K562 treated with DMSO at 1 percent for 24 hours (cell line): Measurements from ENCODE around the gene VAMP1. TPM values are rescaled to one million over a fixed set of nuclear protein-coding genes. Genes with fewer than 3 reads are reported as not detected.

Experiments
- total RNA-seq: library from RNA; unstranded; fragments of 300-600 nt; gene quantifications from 2 replicates; pipeline ENCODE4 v1.2.3, GENCODE V29; 2022; ENCODE audit warnings: low read depth; ENCODE audit not compliant: insufficient read depth

The VAMP1 gene, protein sequence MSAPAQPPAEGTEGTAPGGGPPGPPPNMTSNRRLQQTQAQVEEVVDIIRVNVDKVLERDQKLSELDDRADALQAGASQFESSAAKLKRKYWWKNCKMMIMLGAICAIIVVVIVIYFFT
- total RNA-seq = 7.0 and 7.9 TPM in 2 replicates

DNA sequence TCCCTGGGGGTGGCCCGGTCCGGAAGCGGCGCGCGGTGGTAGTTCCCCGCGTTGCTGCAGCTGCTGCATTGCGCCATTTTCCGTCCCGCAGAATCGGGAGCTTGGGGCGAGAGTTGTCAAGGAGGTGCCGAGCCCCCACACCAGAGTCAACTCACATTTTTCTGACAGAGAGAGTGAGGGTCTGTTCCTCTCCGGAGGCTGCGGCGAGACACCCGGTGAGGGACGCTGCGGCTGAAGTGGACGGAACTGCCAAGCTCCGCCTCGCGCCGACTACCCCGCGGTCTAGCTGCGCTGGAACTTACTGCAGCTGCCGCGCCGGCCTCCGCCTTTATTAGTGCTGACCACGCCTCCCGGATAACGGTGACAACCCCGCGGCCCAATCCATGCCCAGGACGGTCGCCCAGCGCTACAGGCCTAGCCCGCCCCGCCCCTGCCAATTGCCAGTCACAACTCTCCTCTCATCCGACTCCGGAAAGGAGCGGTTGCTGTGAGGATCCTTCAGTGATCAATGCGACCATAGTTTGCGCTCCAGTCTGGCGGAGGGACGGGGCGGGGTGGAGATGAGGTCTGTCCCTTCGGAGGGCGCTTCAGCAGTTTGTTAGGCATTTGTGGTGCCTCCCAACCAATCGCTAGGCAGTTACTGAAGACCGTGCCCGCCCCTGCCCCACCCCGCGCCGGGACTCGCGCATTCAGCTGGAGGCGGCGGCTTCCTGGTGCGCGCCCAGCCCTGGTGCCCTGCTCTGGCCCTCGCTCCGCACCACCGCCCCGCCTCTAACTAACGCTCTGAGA, at the start of gene VAMP1:
Gene VAMP1 (minus strand): TSS at position 303 of the 789 bp plus-strand sequence. CDS start 146 bp downstream, at position 157.

DNA sequence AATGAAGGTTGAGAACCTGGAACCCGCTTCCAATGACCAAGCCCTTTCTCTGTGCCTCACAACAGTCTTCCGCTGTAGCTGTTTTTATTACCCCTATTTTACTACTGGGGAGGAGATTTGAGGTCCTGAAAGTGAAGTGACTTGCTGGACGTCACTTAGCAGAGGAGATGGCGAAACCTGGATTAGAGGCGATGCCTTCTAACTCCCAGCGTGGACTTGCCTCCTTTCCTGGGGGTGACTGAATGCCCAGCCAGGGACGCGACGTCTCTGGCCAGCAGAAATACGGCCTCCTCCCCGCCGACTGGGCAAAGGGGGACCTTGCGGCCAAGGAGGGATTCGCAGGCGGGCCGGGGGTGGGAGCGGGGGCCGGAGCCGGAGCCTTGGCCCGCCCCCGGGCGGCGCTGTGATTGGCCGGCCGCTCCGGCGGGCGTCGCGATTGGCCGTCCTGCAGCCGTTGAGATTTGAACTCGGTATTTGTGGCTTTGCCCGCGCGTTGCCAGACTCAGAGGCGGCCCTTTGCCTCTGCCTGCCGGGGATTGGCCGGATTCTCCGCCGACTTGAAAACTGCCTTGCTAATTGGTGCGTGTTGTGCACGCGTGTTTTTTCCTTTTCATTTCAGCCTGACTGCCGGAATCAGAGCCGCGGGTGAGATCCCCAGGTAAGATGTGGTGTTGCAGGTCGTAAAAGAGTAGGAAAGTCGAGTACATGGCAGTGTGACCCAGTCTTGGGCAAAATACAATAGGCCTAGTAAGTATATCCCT, 23.2 kb upstream of the VAMP1 start, which contains the start of gene NCAPD2:
Gene NCAPD2 (plus strand): TSS at position 606 of the 761 bp plus-strand sequence. CDS start 997 bp downstream, outside the sequence.

DNA sequence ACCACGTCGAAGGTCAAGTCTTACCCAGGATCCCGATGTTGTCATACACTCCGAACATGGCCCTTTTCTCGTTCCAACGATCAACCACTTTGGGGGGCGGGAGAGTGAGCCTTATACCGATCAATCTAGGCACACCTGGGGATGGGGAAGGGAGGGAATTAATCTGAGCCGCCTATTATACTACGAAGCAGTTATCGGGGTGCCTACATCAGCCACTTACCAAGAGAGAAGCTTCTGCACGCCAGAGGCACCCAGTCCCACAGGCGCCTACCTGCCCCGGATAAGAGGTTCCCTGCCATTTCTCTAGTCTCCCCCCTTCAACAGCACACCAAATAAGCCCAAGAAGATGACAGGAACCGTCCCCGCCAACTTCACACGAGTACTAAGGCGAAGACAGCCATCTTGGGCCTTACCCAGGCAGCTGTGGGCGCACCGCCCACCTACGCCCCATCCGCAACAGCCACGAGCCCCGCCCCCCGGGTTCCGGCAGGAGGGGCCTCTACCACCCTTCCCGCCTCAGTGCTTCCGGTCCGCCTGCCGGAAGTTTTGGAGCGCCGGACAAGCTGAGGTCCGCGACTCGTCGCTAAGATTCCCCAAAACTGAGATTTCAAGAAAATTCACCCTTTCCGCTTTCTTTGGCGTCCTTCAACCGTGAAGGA, 22.5 kb upstream of the VAMP1 start, which contains the start of gene MRPL51:
Gene MRPL51 (minus strand): TSS at position 425 of the 659 bp plus-strand sequence. CDS start 126 bp downstream, at position 299.

DNA sequence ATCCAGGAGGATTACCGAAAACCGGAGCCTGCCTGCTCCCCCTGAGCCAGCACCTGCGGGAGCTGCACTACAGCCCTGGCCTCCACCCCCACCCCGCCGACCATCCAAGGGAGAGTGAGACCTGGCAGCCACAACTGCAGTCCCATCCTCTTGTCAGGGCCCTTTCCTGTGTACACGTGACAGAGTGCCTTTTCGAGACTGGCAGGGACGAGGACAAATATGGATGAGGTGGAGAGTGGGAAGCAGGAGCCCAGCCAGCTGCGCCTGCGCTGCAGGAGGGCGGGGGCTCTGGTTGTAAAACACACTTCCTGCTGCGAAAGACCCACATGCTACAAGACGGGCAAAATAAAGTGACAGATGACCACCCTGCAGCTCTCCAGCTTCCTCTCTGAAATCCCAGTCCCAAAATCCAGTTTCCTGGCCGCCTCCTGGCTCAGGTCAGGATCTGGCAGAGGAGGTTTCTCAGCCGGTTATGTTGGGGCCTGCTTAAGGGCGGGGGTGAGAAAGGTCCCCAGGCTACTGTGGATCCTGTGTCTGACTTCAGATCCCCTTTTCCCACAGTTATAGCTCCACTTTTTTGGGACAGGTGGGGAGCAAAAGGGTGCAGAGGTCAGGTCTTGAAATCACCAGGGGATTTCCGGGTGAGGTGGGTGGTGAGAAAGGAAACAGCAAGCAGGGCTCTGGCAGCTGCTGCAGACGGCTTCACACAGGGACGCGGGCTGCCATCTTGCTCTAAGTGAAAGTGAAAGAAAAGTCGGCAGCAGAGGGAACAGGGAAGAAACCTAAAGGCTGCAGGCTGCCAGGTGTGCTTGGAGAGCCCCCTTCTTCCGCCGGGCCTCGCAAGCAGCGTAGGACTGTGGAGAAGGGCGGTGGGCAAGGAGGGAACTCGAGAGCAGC, 18.9 kb downstream of the VAMP1 start, which contains the start of gene TAPBPL:
Gene TAPBPL (plus strand): TSS at position 695 of the 897 bp plus-strand sequence. CDS start 207 bp downstream, outside the sequence.

GRCh38 chr12:6444704-6445688, 25.5 kb downstream of the VAMP1 start, which contains the start of gene CD27:
Gene CD27, plus strand, starts transcription at chr12:6444955. Its CDS starts 141 bp downstream, at chr12:6445096.

Other genes starting within 250 kb of the VAMP1 start
- 0.96 and 1.5 TPM in 2 replicates for gene PLEKHG6, start 160.0 kb downstream of the VAMP1 start, total RNA-seq
- gene TNFRSF1A, start 128.6 kb downstream of the VAMP1 start, total RNA-seq = 84.6 and 96.6 TPM in 2 replicates
- gene SCNN1A, start 95.1 kb downstream of the VAMP1 start, total RNA-seq = 0.14 and 0.47 TPM in 2 replicates
- 80.7 and 97.2 TPM in 2 replicates for gene LTBR, start 86.5 kb downstream of the VAMP1 start, total RNA-seq
- not detected in 2 replicates for gene CD27, start 25.7 kb downstream of the VAMP1 start, total RNA-seq
- gene TAPBPL, start 18.6 kb downstream of the VAMP1 start, total RNA-seq = 7.2 and 8.9 TPM in 2 replicates
- 98.8 and 112 TPM in 2 replicates for gene MRPL51, start 22.6 kb upstream of the VAMP1 start, total RNA-seq
- gene NCAPD2, start 23.4 kb upstream of the VAMP1 start, total RNA-seq = 80.5 and 88.8 TPM in 2 replicates
- 2,559 and 2,719 TPM in 2 replicates for gene GAPDH, start 63.8 kb upstream of the VAMP1 start, total RNA-seq
- gene IFFO1, start 85.4 kb upstream of the VAMP1 start, total RNA-seq = 0.38 TPM in 1 of 2 replicates, not detected in the other
- 23.7 and 26.5 TPM in 2 replicates for gene NOP2, start 97.6 kb upstream of the VAMP1 start, total RNA-seq
- 272 and 284 TPM in 2 replicates for gene CHD4, start 136.7 kb upstream of the VAMP1 start, total RNA-seq
- gene LPAR5, start 165.3 kb upstream of the VAMP1 start, total RNA-seq = 10.7 and 10.8 TPM in 2 replicates
- gene ACRBP, start 176.8 kb upstream of the VAMP1 start, total RNA-seq = 0.88 and 4.2 TPM in 2 replicates
- 29.9 and 30.0 TPM in 2 replicates for gene ING4, start 192.4 kb upstream of the VAMP1 start, total RNA-seq
- gene ZNF384, start 218.7 kb upstream of the VAMP1 start, total RNA-seq = 31.4 and 35.4 TPM in 2 replicates
- 0.10 TPM in 1 of 2 replicates, not detected in the other for gene PIANP, start 230.1 kb upstream of the VAMP1 start, total RNA-seq